ENCODE data around the gene IL1R2. TPM values are rescaled to one million over a fixed set of nuclear protein-coding genes. Genes with fewer than 3 reads are reported as not detected.

The IL1R2 gene
- total and polyA plus RNA-seq, 2 of the 13 experiments (the other 11 are each of a cell fraction or from before 2014, with no cell fraction given): 3.6 to 7.3 TPM

GRCh38 chr2:102030855-102031527 lies 39.2 kb downstream of the IL1R2 start (continued):
- TF ChIP-seq CENPBD1 (CRISPR knock-in tag; IDR thresholded peaks at IDR 0.05; ENCODE audit: borderline replicate concordance, low read depth) (no peak), TOPORS (CRISPR knock-in tag; IDR thresholded peaks at IDR 0.05) (no peak), ZNF674 (CRISPR knock-in tag; IDR thresholded peaks at IDR 0.05; ENCODE audit: low read depth) (no peak), ZNF737 (CRISPR knock-in tag; IDR thresholded peaks at IDR 0.05; ENCODE audit: borderline replicate concordance) (no peak), NFIB (CRISPR knock-in tag; IDR thresholded peaks at IDR 0.05; ENCODE audit: borderline replicate concordance) (no peak), NR2F6 (IDR thresholded peaks at IDR 0.05) (peak; percentile 94), NR2F6 (CRISPR knock-in tag; IDR thresholded peaks at IDR 0.05) (peak; percentile 93), ATAD3A (CRISPR knock-in tag; IDR thresholded peaks at IDR 0.05) (no peak), PLRG1 (conservative IDR thresholded peaks at IDR 0.05) (no peak), FOXK1 (CRISPR knock-in tag; IDR thresholded peaks at IDR 0.05; ENCODE audit: borderline replicate concordance, low read depth) (peak; percentile 96; the same call in 1 of the 2 replicates), ZIK1 (CRISPR knock-in tag; IDR thresholded peaks at IDR 0.05; ENCODE audit: borderline replicate concordance, low read depth) (no peak), ZNF563 (CRISPR knock-in tag; IDR thresholded peaks at IDR 0.05) (no peak), ZNF513 (CRISPR knock-in tag; conservative IDR thresholded peaks at IDR 0.05) (no peak), KAT8 (CRISPR knock-in tag; IDR thresholded peaks at IDR 0.05) (peak; percentile 88), ZFP36 (IDR thresholded peaks at IDR 0.05; ENCODE audit: borderline replicate concordance, low read depth, low read length, partially characterized antibody) (no peak), GPN1 (CRISPR knock-in tag; IDR thresholded peaks at IDR 0.05; ENCODE audit: borderline replicate concordance) (no peak), GTF3A (CRISPR knock-in tag; conservative IDR thresholded peaks at IDR 0.05) (no peak), NPAS2 (CRISPR knock-in tag; IDR thresholded peaks at IDR 0.05; ENCODE audit: borderline replicate concordance) (no peak), ZBTB42 (CRISPR knock-in tag; IDR thresholded peaks at IDR 0.05) (no peak), ZNF160 (CRISPR knock-in tag; IDR thresholded peaks at IDR 0.05) (peak; percentile 69; the same call in 1 of the 2 replicates)
- TF ChIP-seq, protein P1, sequence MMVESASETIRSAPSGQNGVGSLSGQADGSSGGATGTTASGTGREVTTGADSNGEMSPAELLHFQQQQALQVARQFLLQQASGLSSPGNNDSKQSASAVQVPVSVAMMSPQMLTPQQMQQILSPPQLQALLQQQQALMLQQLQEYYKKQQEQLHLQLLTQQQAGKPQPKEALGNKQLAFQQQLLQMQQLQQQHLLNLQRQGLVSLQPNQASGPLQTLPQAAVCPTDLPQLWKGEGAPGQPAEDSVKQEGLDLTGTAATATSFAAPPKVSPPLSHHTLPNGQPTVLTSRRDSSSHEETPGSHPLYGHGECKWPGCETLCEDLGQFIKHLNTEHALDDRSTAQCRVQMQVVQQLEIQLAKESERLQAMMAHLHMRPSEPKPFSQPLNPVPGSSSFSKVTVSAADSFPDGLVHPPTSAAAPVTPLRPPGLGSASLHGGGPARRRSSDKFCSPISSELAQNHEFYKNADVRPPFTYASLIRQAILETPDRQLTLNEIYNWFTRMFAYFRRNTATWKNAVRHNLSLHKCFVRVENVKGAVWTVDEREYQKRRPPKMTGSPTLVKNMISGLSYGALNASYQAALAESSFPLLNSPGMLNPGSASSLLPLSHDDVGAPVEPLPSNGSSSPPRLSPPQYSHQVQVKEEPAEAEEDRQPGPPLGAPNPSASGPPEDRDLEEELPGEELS (CRISPR knock-in tag; IDR thresholded peaks at IDR 0.05): peak; percentile 100
- TF ChIP-seq, protein P2, sequence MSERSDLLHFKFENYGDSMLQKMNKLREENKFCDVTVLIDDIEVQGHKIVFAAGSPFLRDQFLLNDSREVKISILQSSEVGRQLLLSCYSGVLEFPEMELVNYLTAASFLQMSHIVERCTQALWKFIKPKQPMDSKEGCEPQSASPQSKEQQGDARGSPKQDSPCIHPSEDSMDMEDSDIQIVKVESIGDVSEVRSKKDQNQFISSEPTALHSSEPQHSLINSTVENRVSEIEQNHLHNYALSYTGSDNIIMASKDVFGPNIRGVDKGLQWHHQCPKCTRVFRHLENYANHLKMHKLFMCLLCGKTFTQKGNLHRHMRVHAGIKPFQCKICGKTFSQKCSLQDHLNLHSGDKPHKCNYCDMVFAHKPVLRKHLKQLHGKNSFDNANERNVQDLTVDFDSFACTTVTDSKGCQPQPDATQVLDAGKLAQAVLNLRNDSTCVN (CRISPR knock-in tag; IDR thresholded peaks at IDR 0.05; ENCODE audit: borderline replicate concordance): 0 out of 2 replicates have a peak, but pooled peaks have one; percentile 43
- TF ChIP-seq, protein P3, sequence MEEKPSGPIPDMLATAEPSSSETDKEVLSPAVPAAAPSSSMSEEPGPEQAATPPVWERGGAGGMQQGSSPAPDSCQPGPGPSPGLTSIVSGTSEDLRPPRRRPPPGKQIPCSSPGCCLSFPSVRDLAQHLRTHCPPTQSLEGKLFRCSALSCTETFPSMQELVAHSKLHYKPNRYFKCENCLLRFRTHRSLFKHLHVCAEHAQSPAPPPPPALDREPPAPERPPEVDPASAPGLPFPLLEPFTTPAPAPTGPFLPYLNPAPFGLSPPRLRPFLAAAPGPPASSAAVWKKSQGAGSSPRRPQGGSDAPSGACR (CRISPR knock-in tag; IDR thresholded peaks at IDR 0.05): no peak
- TF ChIP-seq, protein P4, sequence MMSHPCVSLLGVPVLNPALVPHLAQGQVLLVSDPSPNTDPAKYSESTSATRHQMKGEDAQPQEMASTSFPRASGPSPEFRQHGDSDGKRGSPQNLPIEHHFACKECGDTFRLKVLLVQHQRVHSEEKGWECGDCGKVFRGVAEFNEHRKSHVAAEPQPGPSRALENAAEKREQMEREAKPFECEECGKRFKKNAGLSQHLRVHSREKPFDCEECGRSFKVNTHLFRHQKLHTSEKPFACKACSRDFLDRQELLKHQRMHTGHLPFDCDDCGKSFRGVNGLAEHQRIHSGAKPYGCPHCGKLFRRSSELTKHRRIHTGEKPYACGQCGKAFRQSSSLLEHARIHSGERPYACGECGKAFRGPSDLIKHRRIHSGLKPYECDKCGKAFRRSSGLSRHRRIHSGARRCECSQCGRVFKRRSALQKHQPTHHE (CRISPR knock-in tag; IDR thresholded peaks at IDR 0.05; ENCODE audit: borderline replicate concordance): peak; percentile 87; the same call in 1 of the 2 replicates
